Activated CD4-positive, alpha-beta T cell treated with anti-CD3 and anti-CD28 coated beads for 36 hours (primary cell): ENCODE results near the gene DLX3. TPM values are rescaled to one million over a fixed set of nuclear protein-coding genes. Genes with fewer than 3 reads are reported as not detected.
A peak's percentile ranks its signal among the peaks of the same experiment; 100 is the strongest.
"Not testable (repeated sequence)": the region's sequence is repeated elsewhere in the genome, so short reads cannot be mapped to it uniquely, and the experiment has no call there.

Source experiments
- ATAC-seq: fragments of 200-7000 bp; cut with Tn5 transposase; one replicate; pipeline ENCODE4 v1.10.0; 2021; ENCODE audit warnings: mild to moderate bottlenecking, moderate library complexity
- CTCF ChIA-PET: fragments of 350-600 bp; sonication (Branson Sonifier 250); formaldehyde crosslinking; loops from one replicate; lab custom pipeline; 2021; ENCODE audit warnings: antibody characterized with exemption; lab: Charles Lee
- POLR2A ChIA-PET: fragments of 350-600 bp; sonication (Branson Sonifier 250); formaldehyde crosslinking; loops from one replicate; lab custom pipeline; 2021; ENCODE audit warnings: antibody characterized with exemption, inconsistent platforms; lab: Charles Lee
- DNase-seq: peaks from one replicate; pipeline ENCODE4 v3.0.0-alpha.2; 2020
- H3K27ac Mint-ChIP-seq: one replicate; pipeline ENCODE4 v1.8.0; 2021; ENCODE audit warnings: mixed read lengths
- H3K27me3 Mint-ChIP-seq: one replicate; pipeline ENCODE4 v1.8.0; 2021; ENCODE audit warnings: mixed read lengths
- H3K36me3 Mint-ChIP-seq: one replicate; pipeline ENCODE4 v1.8.0; 2021; ENCODE audit warnings: low read depth, mixed read lengths
- H3K4me1 Mint-ChIP-seq: one replicate; pipeline ENCODE4 v1.8.0; 2021; ENCODE audit warnings: mixed read lengths
- H3K4me3 Mint-ChIP-seq: one replicate; pipeline ENCODE4 v1.8.0; 2021; ENCODE audit warnings: mild to moderate bottlenecking, moderate library complexity, mixed read lengths
- H3K9me3 Mint-ChIP-seq: one replicate; pipeline ENCODE4 v1.8.0; 2021; ENCODE audit warnings: low read depth, mixed read lengths
- intact Hi-C, 2 experiments: fragments of 100-400 bp; cut with DNase I in 1 of 2; cut with micrococcal nuclease in 1 of 2; formaldehyde crosslinking; loops; one replicate each; pipeline versions ENCODE4 v1.14.2 to v1.15.1; 2022 to 2024; cut with DNase I, micrococcal nuclease
- total RNA-seq, 2 experiments: library from RNA; stranded (reverse); gene quantifications; one replicate each; pipeline ENCODE4 v1.2.3, GENCODE V29; 2021

The DLX3 gene
- total RNA-seq = under 1 TPM in 1 of 2 experiments, not detected in 1; 0.09 TPM

GRCh38 chr17:49995055-49995738 is at the start of gene DLX3:
DLX3 (minus strand) TSS chr17:49995224; CDS start chr17:49994998, 226 bp downstream.
- H3K4me1 Mint-ChIP-seq = peaks cover 23% of the 10 kb centered on the region
- no peak within 1 kb of the TSS for H3K27ac Mint-ChIP-seq
- H3K27me3 Mint-ChIP-seq = peaks cover 48% of the 10 kb centered on the region
- peak within 1 kb of the TSS; percentile 56 for H3K4me3 Mint-ChIP-seq
- ATAC-seq (peak; percentile 35), DNase-seq (peak; percentile 63)
- no peaks in the 10 kb centered on the region for H3K36me3 Mint-ChIP-seq
- H3K9me3 Mint-ChIP-seq = no peaks in the 10 kb centered on the region
- intact Hi-C loops = loop anchor here (5.0 to 10.0 kb wide), 2 partner anchors 288 to 290 kb away; partner anchors contain the start of gene SLC35B1 (in 2 of the 2)
- CTCF ChIA-PET = interaction anchor here (0.6 to 9.4 kb wide), 17 partner anchors 9 to 463 kb away, joined by 3 to 138 read pairs (median 5); partner anchors contain the start of gene PDK2
- POLR2A ChIA-PET = interaction anchor here (0.6 kb wide), 1 partner anchor 78 kb away, joined by 3 read pairs; no protein-coding TSS in a partner anchor

- no peaks in the 10 kb centered on the region for H3K36me3 Mint-ChIP-seq
- peaks cover 9% of the 10 kb centered on the region for H3K4me1 Mint-ChIP-seq
- no peak overlapping the region for H3K4me3 Mint-ChIP-seq
- ChIA-PET POLR2A (no interaction called here), CTCF (interaction anchor here (1.0 to 1.2 kb wide), 2 partner anchors 11 to 35 kb away, joined by 4 to 5 read pairs; no protein-coding TSS in a partner anchor)
- ATAC-seq (no peak), DNase-seq (no peak)
- no peaks in the 10 kb centered on the region for H3K9me3 Mint-ChIP-seq
- intact Hi-C loops = no loop called here
- no peak overlapping the region for H3K27ac Mint-ChIP-seq
- no peaks in the 10 kb centered on the region for H3K27me3 Mint-ChIP-seq
Measured at GRCh38 chr17:50044483-50044882, 49.5 kb upstream of the DLX3 start.

GRCh38 chr17:50043290-50044148 is 48.5 kb upstream of the DLX3 start:
- POLR2A ChIA-PET = no interaction called here
- Mint-ChIP-seq H3K4me3 (no peak overlapping the region), H3K4me1 (peaks cover 9% of the 10 kb centered on the region), H3K9me3 (no peaks in the 10 kb centered on the region), H3K36me3 (no peaks in the 10 kb centered on the region), H3K27me3 (no peaks in the 10 kb centered on the region), H3K27ac (no peak overlapping the region)
- no peak for DNase-seq
- no peak for ATAC-seq
- CTCF ChIA-PET = no interaction called here
- intact Hi-C loops = no loop called here

GRCh38 chr17:50042211-50042610 is 47.2 kb upstream of the DLX3 start:
- no peak for ATAC-seq
- Mint-ChIP-seq H3K36me3 (no peaks in the 10 kb centered on the region), H3K4me3 (no peak overlapping the region), H3K9me3 (no peaks in the 10 kb centered on the region), H3K27me3 (no peaks in the 10 kb centered on the region), H3K4me1 (peaks cover under 1% of the 10 kb centered on the region), H3K27ac (no peak overlapping the region)
- intact Hi-C loops = no loop called here
- ChIA-PET POLR2A (no interaction called here), CTCF (no interaction called here)
- no peak for DNase-seq

GRCh38 chr17:50040496-50040895 is 45.5 kb upstream of the DLX3 start:
- H3K36me3 Mint-ChIP-seq, ATAC-seq, H3K9me3 Mint-ChIP-seq, H3K27me3 Mint-ChIP-seq, POLR2A ChIA-PET, H3K4me1 Mint-ChIP-seq, H3K27ac Mint-ChIP-seq, intact Hi-C loops, H3K4me3 Mint-ChIP-seq, DNase-seq: not testable (repeated sequence)
- CTCF ChIA-PET = interaction anchor here (0.6 to 1.5 kb wide), 4 partner anchors 12 to 233 kb away, joined by 3 to 4 read pairs (median 3); no protein-coding TSS in a partner anchor

GRCh38 chr17:50039058-50039457 is 44.0 kb upstream of the DLX3 start:
- intact Hi-C loops = no loop called here
- Mint-ChIP-seq H3K9me3 (no peaks in the 10 kb centered on the region), H3K27ac (no peak overlapping the region), H3K4me1 (no peaks in the 10 kb centered on the region), H3K36me3 (no peaks in the 10 kb centered on the region), H3K27me3 (no peaks in the 10 kb centered on the region), H3K4me3 (no peak overlapping the region)
- no peak for ATAC-seq
- ChIA-PET POLR2A (no interaction called here), CTCF (interaction anchor here (0.8 kb wide), 1 partner anchor 79 kb away, joined by 3 read pairs; no protein-coding TSS in a partner anchor)
- DNase-seq = no peak

GRCh38 chr17:50037321-50038107 is 42.5 kb upstream of the DLX3 start:
- ChIA-PET CTCF (interaction anchor here (1.0 kb wide), 1 partner anchor 10 kb away, joined by 3 read pairs; no protein-coding TSS in a partner anchor), POLR2A (no interaction called here)
- no peak overlapping the region for H3K4me3 Mint-ChIP-seq
- ATAC-seq (no peak), DNase-seq (no peak)
- no peaks in the 10 kb centered on the region for H3K9me3 Mint-ChIP-seq
- no peaks in the 10 kb centered on the region for H3K36me3 Mint-ChIP-seq
- intact Hi-C loops = no loop called here
- no peaks in the 10 kb centered on the region for H3K27me3 Mint-ChIP-seq
- no peaks in the 10 kb centered on the region for H3K4me1 Mint-ChIP-seq
- no peak overlapping the region for H3K27ac Mint-ChIP-seq

- no peak for ATAC-seq
Measured at GRCh38 chr17:50036455-50037261, 41.6 kb upstream of the DLX3 start.

GRCh38 chr17:50035945-50036344 is 40.9 kb upstream of the DLX3 start:
- CTCF ChIA-PET = interaction anchor here (1.0 to 1.8 kb wide), 3 partner anchors 39 to 58 kb away, joined by 3 to 5 read pairs (median 5); no protein-coding TSS in a partner anchor
- Mint-ChIP-seq H3K9me3 (no peaks in the 10 kb centered on the region), H3K4me3 (no peak overlapping the region), H3K27me3 (peaks cover 3% of the 10 kb centered on the region), H3K36me3 (no peaks in the 10 kb centered on the region), H3K27ac (no peak overlapping the region), H3K4me1 (no peaks in the 10 kb centered on the region)
- ATAC-seq = no peak
- intact Hi-C loops = no loop called here
- POLR2A ChIA-PET = no interaction called here
- DNase-seq = no peak

More at GRCh38 chr17:50036455-50037261, 41.6 kb upstream of the DLX3 start:
- CTCF ChIA-PET = interaction anchor here (1.5 to 1.8 kb wide), 2 partner anchors 40 to 51 kb away, joined by 5 read pairs; no protein-coding TSS in a partner anchor
- Mint-ChIP-seq H3K4me3 (no peak overlapping the region), H3K36me3 (no peaks in the 10 kb centered on the region), H3K27me3 (peaks cover 1% of the 10 kb centered on the region), H3K9me3 (no peaks in the 10 kb centered on the region), H3K27ac (no peak overlapping the region), H3K4me1 (no peaks in the 10 kb centered on the region)
- POLR2A ChIA-PET = no interaction called here
- DNase-seq = no peak
- intact Hi-C loops = no loop called here

GRCh38 chr17:50035421-50035879 is 40.4 kb upstream of the DLX3 start:
- Mint-ChIP-seq H3K4me3 (no peak overlapping the region), H3K4me1 (no peaks in the 10 kb centered on the region), H3K9me3 (no peaks in the 10 kb centered on the region), H3K27ac (no peak overlapping the region), H3K36me3 (no peaks in the 10 kb centered on the region), H3K27me3 (peaks cover 4% of the 10 kb centered on the region)
- no peak for ATAC-seq
- POLR2A ChIA-PET = no interaction called here
- intact Hi-C loops = no loop called here
- DNase-seq = no peak
- CTCF ChIA-PET = interaction anchor here (1.0 to 1.8 kb wide), 3 partner anchors 39 to 59 kb away, joined by 3 to 5 read pairs (median 5); no protein-coding TSS in a partner anchor
